HCT116 (cell line): ENCODE results near the gene ADGRA1. TPM values are rescaled to one million over a fixed set of nuclear protein-coding genes. Genes with fewer than 3 reads are reported as not detected.

Experiments
- ATAC-seq: fragments of 200-7000 bp; cut with Tn5 transposase; 2 replicates; pipeline ENCODE4 v1.9.1; 2020; ENCODE audit warnings: mild to moderate bottlenecking, moderate library complexity
- BruUV-seq: library from RNA; stranded (reverse); fragments of 400-500 nt; replicated peaks from 2 replicates; lab custom pipeline; 2021; lab: Mats Ljungman, UMichigan
- CTCF ChIA-PET: fragments of 300-600 bp; sonication (Branson Sonifier 250); formaldehyde crosslinking; loops from one replicate; lab custom pipeline; 2021; ENCODE audit warnings: antibody characterized with exemption; lab: Charles Lee
- POLR2A ChIA-PET: fragments of 300-600, 350-600 bp; sonication (Branson Sonifier 250); formaldehyde crosslinking; loops from one replicate; lab custom pipeline; 2021; ENCODE audit warnings: antibody characterized with exemption; lab: Charles Lee
- RAD21 ChIA-PET, 2 experiments: fragments of 300-600 bp; sonication (Branson Sonifier 250); formaldehyde crosslinking; loops; one replicate each; lab custom pipeline; 2023; ENCODE audit warnings: low total read pairs in 2 of 2; ENCODE audit not compliant: uncharacterized antibody in 2 of 2, unreplicated experiment in 2 of 2, low non-redundant PET in 1 of 2; lab: Charles Lee
- DNase-seq: peaks from one replicate; pipeline ENCODE4 v3.0.0-alpha.2; 2010; ENCODE audit warnings: low read depth, low spot score
- H2AFZ ChIP-seq: fragments of 200-600 bp; shearing (Covaris generic), sonication (generic); 2 replicates; pipeline ENCODE4 v1.6.1; 2017; ENCODE audit warnings: low read depth, mixed run types, mixed read lengths, antibody characterized with exemption, low read length; ENCODE audit not compliant: poor library complexity, severe bottlenecking
- H3K27ac ChIP-seq: 2 replicates; pipeline ENCODE4 v1.5.1; 2012; ENCODE audit warnings: low read depth, low read length
- H3K27me3 ChIP-seq: fragments of 200-600 bp; sonication (generic); 2 replicates; pipeline ENCODE4 v1.6.1; 2016; ENCODE audit warnings: mixed run types, low read length, mixed read lengths; ENCODE audit not compliant: insufficient read depth
- H3K36me3 ChIP-seq, 2 experiments: fragments of 200-500 bp in 1 of 2; fragments of 200-600 bp in 1 of 2; sonication (Bioruptor generic) in 1 of 2; sonication (generic) in 1 of 2; 2 replicates each; pipeline versions ENCODE4 v1.5.1 to v1.6.1; 2014 to 2016; ENCODE audit warnings: low read length in 2 of 2, inconsistent platforms in 1 of 2, mixed read lengths in 1 of 2, mixed run types in 1 of 2; ENCODE audit not compliant: insufficient read depth in 2 of 2, control insufficient read depth in 1 of 2
- H3K4me1 ChIP-seq, 2 experiments: fragments of 200-600 bp in 1 of 2; sonication (generic) in 1 of 2; 2 replicates each; pipeline versions ENCODE4 v1.5.1 to v1.6.1; 2012 to 2017; ENCODE audit warnings: low read length in 2 of 2, inconsistent platforms in 1 of 2, mild to moderate bottlenecking in 1 of 2, mixed read lengths in 1 of 2, mixed run types in 1 of 2, moderate library complexity in 1 of 2; ENCODE audit not compliant: insufficient read depth in 2 of 2, control insufficient read depth in 1 of 2
- H3K4me2 ChIP-seq: fragments of 200-600 bp; sonication (generic); 2 replicates; pipeline ENCODE4 v1.6.1; 2017; ENCODE audit warnings: mixed run types, low read length, mixed read lengths
- H3K4me3 ChIP-seq, 2 experiments: fragments of 200-600 bp in 1 of 2; sonication (generic) in 1 of 2; replicated peaks in 1 of 2; 2 replicates each; pipeline ENCODE4 v1.5.1; 2011 to 2016; ENCODE audit warnings: low read length in 2 of 2, control low read depth in 1 of 2, low read depth in 1 of 2, mild to moderate bottlenecking in 1 of 2, mixed read lengths in 1 of 2, mixed run types in 1 of 2
- H3K79me2 ChIP-seq: fragments of 200-600 bp; sonication (generic); 2 replicates; pipeline ENCODE4 v1.6.1; 2017; ENCODE audit warnings: mild to moderate bottlenecking, mixed run types, low read length, moderate library complexity, mixed read lengths; ENCODE audit not compliant: insufficient read depth
- H3K9ac ChIP-seq: fragments of 200-600 bp; sonication (generic); 2 replicates; pipeline ENCODE4 v1.6.1; 2016; ENCODE audit warnings: low read length, mixed read lengths
- H3K9me2 ChIP-seq: fragments of 200-600 bp; sonication (generic), shearing (Covaris generic); 2 replicates; pipeline ENCODE4 v1.6.1; 2017; ENCODE audit warnings: mixed run types, mild to moderate bottlenecking, moderate library complexity; ENCODE audit not compliant: insufficient read depth
- H3K9me3 ChIP-seq, 2 experiments: fragments of 200-500 bp in 1 of 2; fragments of 200-600 bp in 1 of 2; sonication (Bioruptor generic) in 1 of 2; sonication (generic) in 1 of 2; 2 replicates each; pipeline ENCODE4 v1.6.1; 2014 to 2017; ENCODE audit warnings: low read length in 2 of 2, mixed read lengths in 2 of 2, inconsistent platforms in 1 of 2, low read depth in 1 of 2, mild to moderate bottlenecking in 1 of 2, mixed run types in 1 of 2, moderate library complexity in 1 of 2; ENCODE audit not compliant: control insufficient read depth in 1 of 2, insufficient read depth in 1 of 2
- H4K20me1 ChIP-seq: fragments of 200-600 bp; sonication (generic), shearing (Covaris generic); 2 replicates; pipeline ENCODE4 v1.6.1; 2017; ENCODE audit warnings: mixed run types, mild to moderate bottlenecking, moderate library complexity; ENCODE audit not compliant: insufficient read depth
- ATF3 ChIP-seq: IDR thresholded peaks from 2 replicates; pipeline ENCODE4 v1.6.1; 2012
- CBX3 ChIP-seq: IDR thresholded peaks from 2 replicates; pipeline ENCODE4 v1.6.1; 2012; ENCODE audit warnings: low read depth
- CEBPB ChIP-seq: IDR thresholded peaks from 2 replicates; pipeline ENCODE4 v1.6.1; 2012; ENCODE audit warnings: low read depth
- EGR1 ChIP-seq: IDR thresholded peaks from 2 replicates; pipeline ENCODE4 v1.6.1; 2012; ENCODE audit warnings: low read depth
- ELF1 ChIP-seq: IDR thresholded peaks from 2 replicates; pipeline ENCODE4 v1.6.1; 2012; ENCODE audit warnings: low read depth, borderline replicate concordance
- FOSL1 ChIP-seq: IDR thresholded peaks from 2 replicates; pipeline ENCODE4 v1.6.1; 2012; ENCODE audit warnings: low read depth
- POLR2AphosphoS5 ChIP-seq: IDR thresholded peaks from 2 replicates; pipeline ENCODE4 v1.6.1; 2011; ENCODE audit warnings: mild to moderate bottlenecking, low read depth, low read length, moderate library complexity
- RAD21 ChIP-seq: IDR thresholded peaks from 2 replicates; pipeline ENCODE4 v1.6.1; 2012; ENCODE audit warnings: low read depth, mild to moderate bottlenecking
- SIN3A ChIP-seq: IDR thresholded peaks from 2 replicates; pipeline ENCODE4 v1.6.1; 2012; ENCODE audit warnings: low read depth
- TCF7L2 ChIP-seq: IDR thresholded peaks from 2 replicates; pipeline ENCODE4 v1.7.0; 2011; ENCODE audit warnings: borderline replicate concordance, inconsistent platforms; ENCODE audit not compliant: insufficient read depth, insufficient read length; ENCODE audit errors: extremely low read depth
- YY1 ChIP-seq: IDR thresholded peaks from 2 replicates; pipeline ENCODE4 v1.6.1; 2011; ENCODE audit warnings: low read length, low read depth, moderate library complexity, mild to moderate bottlenecking; ENCODE audit not compliant: insufficient replicate concordance; ENCODE audit errors: extremely low read depth
- ZBTB33 ChIP-seq: IDR thresholded peaks from 2 replicates; pipeline ENCODE4 v1.6.1; 2011; ENCODE audit warnings: mild to moderate bottlenecking, low read length, moderate library complexity; ENCODE audit not compliant: insufficient replicate concordance; ENCODE audit errors: extremely low read depth
- ZFX ChIP-seq: fragments of 450-650 bp; IDR thresholded peaks from 2 replicates; pipeline ENCODE4 v1.6.1; 2017
- ZNF274 ChIP-seq: fragments of 200-500 bp; sonication (Bioruptor generic); IDR thresholded peaks from 2 replicates; pipeline ENCODE4 v1.6.1; 2014; ENCODE audit warnings: mild to moderate bottlenecking, low read depth, low read length, inconsistent platforms
- intact Hi-C: fragments of 100-400 bp; cut with micrococcal nuclease; formaldehyde crosslinking; loops from 2 replicates; pipeline ENCODE4 v1.10.0; 2022
- total RNA-seq: library from RNA; stranded (reverse); gene quantifications from one replicate; pipeline ENCODE4 v1.2.1, GENCODE V29; 2021; ENCODE audit not compliant: unreplicated experiment
- TF ChIP-seq, protein P1 (sequence below): IDR thresholded peaks from 2 replicates; pipeline ENCODE4 v1.6.1; 2012

Gene ADGRA1
- total RNA-seq, 1 experiment from 2014 or later: not detected

DNA sequence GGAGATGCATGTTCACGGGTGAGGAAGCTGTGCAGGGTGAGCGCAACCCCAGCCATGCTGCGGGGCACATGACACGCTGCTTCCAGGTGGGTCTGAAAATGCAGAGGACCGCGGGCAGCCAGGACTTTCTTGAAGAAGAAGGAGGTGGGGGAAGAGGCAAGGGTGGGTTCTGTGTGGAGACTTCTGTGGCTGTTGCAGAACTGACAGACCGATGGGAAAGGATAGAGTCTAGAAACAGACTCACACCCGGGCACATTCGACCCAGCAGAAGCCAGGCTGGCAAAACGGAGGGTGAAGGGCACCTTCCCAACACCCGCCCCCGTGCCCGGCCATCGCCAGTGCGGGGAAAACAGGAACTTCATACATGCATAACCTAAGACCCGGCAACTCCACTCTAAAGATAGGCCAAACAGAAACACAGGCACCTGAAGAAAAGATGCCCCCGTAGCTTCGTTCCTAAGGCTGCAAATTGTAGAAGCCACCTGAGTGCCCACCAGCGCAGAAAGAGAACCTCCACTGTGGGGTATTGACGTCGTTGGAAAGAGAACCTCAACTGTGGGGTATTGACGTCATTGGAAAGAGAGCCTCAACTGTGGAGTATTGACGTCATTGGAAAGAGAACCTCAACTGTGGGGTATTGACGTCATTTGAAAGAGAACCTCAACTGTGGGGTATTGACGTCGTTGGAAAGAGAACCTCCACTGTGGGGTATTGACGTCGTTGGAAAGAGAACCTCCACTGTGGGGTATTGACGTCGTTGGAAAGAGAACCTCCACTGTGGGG lies 67.5 kb downstream of the ADGRA1 start:
- Histone ChIP-seq H4K20me1 (no peaks in the 10 kb centered on the region), H3K9me3 (no peaks in the 10 kb centered on the region), H3K4me2 (no peak overlapping the region), H3K79me2 (no peaks in the 10 kb centered on the region), H3K27me3 (no peaks in the 10 kb centered on the region), H3K9me2 (no peaks in the 10 kb centered on the region), H3K36me3 (no peaks in the 10 kb centered on the region), H3K4me3 (no peak overlapping the region), H2AFZ (no peak overlapping the region), H3K27ac (no peak overlapping the region), H3K9ac (no peak overlapping the region), H3K4me1 (peaks cover 0 to 5% of the 10 kb centered on the region in 2 experiments; a peak in 1 of 4 replicates)
- no peak for DNase-seq
- intact Hi-C loops: no loop called here
- ChIA-PET POLR2A (no interaction called here), CTCF (no interaction called here), RAD21 (no interaction called here)
- BruUV-seq: no TSS peak
- no peak for ATAC-seq
- TF ChIP-seq, protein P1, sequence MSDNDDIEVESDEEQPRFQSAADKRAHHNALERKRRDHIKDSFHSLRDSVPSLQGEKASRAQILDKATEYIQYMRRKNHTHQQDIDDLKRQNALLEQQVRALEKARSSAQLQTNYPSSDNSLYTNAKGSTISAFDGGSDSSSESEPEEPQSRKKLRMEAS: no peak
- TF ChIP-seq RAD21 (no peak), SIN3A (no peak), ZFX (no peak), CBX3 (no peak), POLR2AphosphoS5 (no peak), ZNF274 (no peak)

DNA sequence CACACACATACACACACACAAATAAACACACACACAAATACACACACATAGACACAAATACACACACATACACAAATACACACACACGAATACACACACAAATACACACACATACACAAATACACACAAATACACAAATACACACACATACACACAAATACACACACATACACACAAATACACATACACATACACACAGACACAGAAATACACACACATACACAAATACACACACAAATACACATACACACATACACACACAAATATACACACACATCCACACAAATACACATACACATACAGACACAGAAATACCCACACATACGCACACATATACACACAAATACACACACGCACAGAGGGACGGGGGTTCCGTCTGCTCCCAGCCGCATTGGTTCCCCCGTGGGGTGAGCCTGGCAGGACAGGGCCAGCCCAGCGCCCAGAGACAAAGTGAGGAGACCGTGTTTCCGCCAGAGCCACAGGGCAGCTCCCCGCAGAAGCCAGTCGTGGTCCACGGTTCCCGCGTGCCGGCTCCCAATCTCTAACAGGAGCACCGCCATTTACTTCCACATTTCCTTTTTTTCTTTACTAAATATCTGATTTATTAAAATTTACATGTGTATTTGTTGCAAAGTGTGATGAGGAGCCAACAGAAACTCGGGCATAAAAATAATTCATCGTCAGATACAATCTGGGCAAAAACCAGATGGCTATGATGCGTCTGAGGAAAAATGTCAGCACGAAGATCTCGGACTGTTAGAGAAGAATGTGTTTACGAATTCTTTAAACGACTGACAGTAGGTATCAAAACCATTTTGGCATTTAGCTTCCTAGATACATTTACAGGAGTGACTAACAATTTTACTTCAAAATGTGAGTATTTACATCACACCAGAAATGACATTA lies 69.2 kb downstream of the ADGRA1 start:
- BruUV-seq: no TSS peak
- Histone ChIP-seq H3K4me1 (peaks cover 0 to 5% of the 10 kb centered on the region in 2 experiments; a peak in 1 of 4 replicates), H2AFZ (no peak overlapping the region), H3K9me3 (no peaks in the 10 kb centered on the region), H3K9ac (no peak overlapping the region), H3K4me3 (no peak overlapping the region), H3K79me2 (no peaks in the 10 kb centered on the region), H4K20me1 (no peaks in the 10 kb centered on the region), H3K4me2 (no peak overlapping the region), H3K36me3 (no peaks in the 10 kb centered on the region), H3K27me3 (no peaks in the 10 kb centered on the region), H3K9me2 (no peaks in the 10 kb centered on the region), H3K27ac (no peak overlapping the region)
- ChIA-PET POLR2A (no interaction called here), RAD21 (no interaction called here), CTCF (no interaction called here)
- ATAC-seq (no peak), DNase-seq (no peak)
- intact Hi-C loops: no loop called here
- TF ChIP-seq ZFX (no peak), ZBTB33 (no peak), FOSL1 (no peak), YY1 (no peak), ATF3 (no peak), POLR2AphosphoS5 (no peak), SIN3A (no peak), ZNF274 (no peak), CEBPB (no peak), TCF7L2 (no peak), RAD21 (no peak), ELF1 (no peak), EGR1 (no peak)
- TF ChIP-seq, protein P1: no peak
